Ectodermal cell (in vitro differentiated cells): ENCODE data around the gene TDRD1.

Source experiments
- H3K27ac ChIP-seq: 2 replicates; pipeline ENCODE4 v1.7.0; 2013; ENCODE audit warnings: mild to moderate bottlenecking, low read depth, low read length; ENCODE audit not compliant: insufficient read depth, poor library complexity, severe bottlenecking
- H3K27me3 ChIP-seq: 2 replicates; pipeline ENCODE4 v1.7.0; 2013; ENCODE audit warnings: mild to moderate bottlenecking, low read length; ENCODE audit not compliant: insufficient read depth, control insufficient read depth, poor library complexity, severe bottlenecking
- H3K36me3 ChIP-seq: one replicate; pipeline ENCODE4 v1.7.0; 2013; ENCODE audit warnings: low read length; ENCODE audit not compliant: control insufficient read depth, insufficient read depth
- H3K4me1 ChIP-seq: one replicate; pipeline ENCODE4 v1.7.0; 2013; ENCODE audit warnings: low read length; ENCODE audit not compliant: control insufficient read depth, insufficient read depth
- H3K4me3 ChIP-seq: 2 replicates; pipeline ENCODE4 v1.7.0; 2013; ENCODE audit warnings: low read depth, low read length, control low read depth; ENCODE audit not compliant: insufficient read depth
- H3K9me3 ChIP-seq: 2 replicates; pipeline ENCODE4 v1.7.0; 2013; ENCODE audit warnings: mild to moderate bottlenecking, low read length, moderate library complexity; ENCODE audit not compliant: control insufficient read depth
- WGBS, 2 experiments: methylation state at CpG; one replicate each; pipeline ENCODE4 v1.1.7; 2013; ENCODE audit warnings: missing lambda C conversion rate in 2 of 2; 5-methylcytosine and 5-hydroxymethylcytosine counted together

The TDRD1 gene

GRCh38 chr10:114195079-114195478 lies 15.9 kb downstream of the TDRD1 start:
- Histone ChIP-seq H3K27me3 (no peaks in the 10 kb centered on the region), H3K4me1 (no peaks in the 10 kb centered on the region), H3K36me3 (no peaks in the 10 kb centered on the region), H3K27ac (no peak overlapping the region), H3K4me3 (no peak overlapping the region), H3K9me3 (no peaks in the 10 kb centered on the region)
- WGBS, 2 experiments, result 92 to 94% methylated on average over 2 of the region's 2 CpGs

- no peak overlapping the region for H3K27ac ChIP-seq
- no peaks in the 10 kb centered on the region for H3K36me3 ChIP-seq
- WGBS, 2 experiments, result 92 to 93% methylated on average over 4 of the region's 4 CpGs
- no peaks in the 10 kb centered on the region for H3K9me3 ChIP-seq
- no peak overlapping the region for H3K4me3 ChIP-seq
- H3K4me1 ChIP-seq, result no peaks in the 10 kb centered on the region
- no peaks in the 10 kb centered on the region for H3K27me3 ChIP-seq
Observed at GRCh38 chr10:114199239-114199638, 20.1 kb downstream of the TDRD1 start.

DNA sequence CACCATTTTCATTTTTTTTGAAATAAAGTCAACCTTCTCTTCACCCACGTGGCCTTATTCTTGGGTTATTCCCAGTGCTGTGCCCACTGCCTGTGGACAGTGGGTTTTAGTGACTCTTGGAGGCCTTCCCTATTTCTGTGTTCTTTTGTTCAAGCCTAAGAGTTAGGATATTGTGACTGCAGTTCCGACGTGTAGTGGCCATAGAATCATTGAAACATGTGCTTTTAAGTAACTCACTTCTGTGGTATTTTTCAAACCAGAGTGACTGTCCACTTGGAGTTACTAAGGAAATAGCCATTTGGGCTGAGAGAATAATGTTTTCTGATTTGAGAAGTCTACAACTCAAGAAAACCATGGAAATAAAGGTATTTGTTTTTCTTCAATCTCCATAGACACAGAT lies 23.7 kb downstream of the TDRD1 start:
- no peak overlapping the region for H3K27ac ChIP-seq
- H3K27me3 ChIP-seq, result no peaks in the 10 kb centered on the region
- H3K9me3 ChIP-seq, result no peaks in the 10 kb centered on the region
- H3K4me3 ChIP-seq, result no peak overlapping the region
- WGBS, 2 experiments, result 92 to 93% methylated on average over 3 of the region's 3 CpGs
- peaks cover 2% of the 10 kb centered on the region for H3K4me1 ChIP-seq
- H3K36me3 ChIP-seq, result no peaks in the 10 kb centered on the region

- no peaks in the 10 kb centered on the region for H3K27me3 ChIP-seq
- no peak overlapping the region for H3K4me3 ChIP-seq
- WGBS, 2 experiments, result 92% methylated on average over 2 of the region's 2 CpGs
- H3K4me1 ChIP-seq, result peaks cover 11% of the 10 kb centered on the region
- H3K27ac ChIP-seq, result no peak overlapping the region
- H3K9me3 ChIP-seq, result no peaks in the 10 kb centered on the region
- no peaks in the 10 kb centered on the region for H3K36me3 ChIP-seq
Observed at GRCh38 chr10:114206902-114207301, 27.7 kb downstream of the TDRD1 start.

GRCh38 chr10:114207349-114207748 lies 28.2 kb downstream of the TDRD1 start:
- no peak overlapping the region for H3K27ac ChIP-seq
- H3K4me1 ChIP-seq, result peaks cover 11% of the 10 kb centered on the region
- H3K36me3 ChIP-seq, result no peaks in the 10 kb centered on the region
- H3K4me3 ChIP-seq, result no peak overlapping the region
- H3K9me3 ChIP-seq, result no peaks in the 10 kb centered on the region
- 94 to 97% methylated on average over 1 of the region's 1 CpG for WGBS, 2 experiments
- no peaks in the 10 kb centered on the region for H3K27me3 ChIP-seq

GRCh38 chr10:114208351-114208750 lies 29.2 kb downstream of the TDRD1 start:
- no peak overlapping the region for H3K27ac ChIP-seq
- H3K4me1 ChIP-seq, result peaks cover 11% of the 10 kb centered on the region
- no peaks in the 10 kb centered on the region for H3K27me3 ChIP-seq
- H3K4me3 ChIP-seq, result no peak overlapping the region
- H3K36me3 ChIP-seq, result no peaks in the 10 kb centered on the region
- WGBS, 2 experiments, result 56 to 67% methylated on average over 2 of the region's 2 CpGs
- no peaks in the 10 kb centered on the region for H3K9me3 ChIP-seq

DNA sequence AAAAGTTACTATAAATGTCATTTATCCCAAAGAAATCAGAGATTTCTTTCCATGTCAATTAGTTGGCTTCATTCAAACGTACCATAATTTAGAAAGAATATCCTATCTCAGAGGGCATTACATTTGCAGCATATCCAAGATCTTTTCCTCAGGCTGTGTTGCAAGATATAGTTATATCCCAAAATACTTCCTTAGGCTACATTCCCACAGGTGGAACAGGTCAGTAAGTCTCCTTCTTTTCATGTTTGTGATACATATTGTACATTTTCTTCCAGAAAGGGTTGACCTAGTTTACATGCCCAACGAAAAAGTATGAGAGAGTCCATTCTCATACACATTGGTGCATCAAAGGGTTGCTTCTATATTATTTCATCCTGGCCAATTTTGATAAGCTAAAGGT lies 33.0 kb downstream of the TDRD1 start:
- 92 to 97% methylated on average over 2 of the region's 2 CpGs for WGBS, 2 experiments
- Histone ChIP-seq H3K27me3 (no peaks in the 10 kb centered on the region), H3K27ac (no peak overlapping the region), H3K4me1 (peaks cover 11% of the 10 kb centered on the region), H3K9me3 (no peaks in the 10 kb centered on the region), H3K4me3 (no peak overlapping the region), H3K36me3 (no peaks in the 10 kb centered on the region)

DNA sequence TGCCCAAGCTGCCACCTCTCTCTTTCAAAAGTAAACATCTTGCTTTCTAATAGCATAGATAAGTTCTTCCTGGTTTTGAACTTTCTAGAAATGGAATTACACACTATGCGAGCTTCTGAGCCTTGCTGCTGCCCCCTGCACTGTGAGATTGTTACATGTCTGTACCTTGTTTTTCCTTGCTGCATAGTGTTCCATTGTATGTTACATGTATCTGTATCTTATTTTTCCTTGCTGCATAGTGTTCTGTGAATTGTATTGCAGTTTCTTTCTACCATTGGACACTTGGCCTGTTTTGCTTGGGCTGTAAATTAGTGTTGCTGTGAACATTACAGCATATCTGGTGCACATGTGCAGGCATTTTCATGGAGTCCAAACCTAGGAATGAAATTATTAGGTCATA lies 35.9 kb downstream of the TDRD1 start:
- Histone ChIP-seq H3K36me3 (no peaks in the 10 kb centered on the region), H3K4me3 (no peak overlapping the region), H3K4me1 (no peaks in the 10 kb centered on the region), H3K27ac (no peak overlapping the region), H3K9me3 (no peaks in the 10 kb centered on the region), H3K27me3 (no peaks in the 10 kb centered on the region)
- 83 to 86% methylated on average over 1 of the region's 1 CpG for WGBS, 2 experiments

DNA sequence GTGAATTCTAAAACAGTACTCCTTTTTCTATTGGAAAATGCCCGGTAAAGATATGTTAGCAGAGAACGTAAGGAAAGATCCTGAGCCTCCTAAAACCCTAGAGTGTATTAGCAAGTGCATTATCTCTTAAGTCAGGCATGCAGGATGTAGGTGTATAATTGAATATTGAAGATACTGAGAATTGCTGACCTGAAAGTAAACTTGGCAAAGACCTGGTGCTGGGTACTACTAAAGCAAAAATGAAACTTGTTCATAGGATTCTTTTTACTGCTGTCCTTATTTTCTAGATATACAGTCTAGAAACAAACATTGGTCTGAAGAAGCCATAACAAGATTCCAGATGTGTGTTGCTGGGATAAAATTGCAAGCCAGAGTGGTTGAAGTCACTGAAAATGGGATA lies 41.1 kb downstream of the TDRD1 start:
- no peak overlapping the region for H3K27ac ChIP-seq
- no peak overlapping the region for H3K4me3 ChIP-seq
- no peaks in the 10 kb centered on the region for H3K36me3 ChIP-seq
- WGBS, 2 experiments, result 84 to 96% methylated on average over 2 of the region's 2 CpGs
- H3K27me3 ChIP-seq, result no peaks in the 10 kb centered on the region
- no peaks in the 10 kb centered on the region for H3K9me3 ChIP-seq
- H3K4me1 ChIP-seq, result no peaks in the 10 kb centered on the region

DNA sequence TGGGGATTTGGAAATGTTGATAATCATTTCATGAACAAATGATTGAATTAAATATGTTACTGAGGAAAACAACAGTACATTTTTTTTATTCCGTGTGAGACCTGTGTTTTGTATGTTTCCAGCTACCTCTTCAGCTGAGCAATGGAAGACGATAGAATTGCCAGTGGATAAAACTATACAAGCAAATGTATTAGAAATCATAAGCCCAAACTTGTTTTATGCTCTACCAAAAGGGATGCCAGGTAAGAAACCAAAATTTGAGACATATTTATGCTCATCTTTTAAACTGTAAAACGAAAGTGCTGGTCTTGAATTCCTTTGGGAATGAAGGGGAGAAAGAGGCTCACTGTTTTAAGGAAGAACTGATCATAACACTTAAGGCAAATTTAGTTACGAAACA lies 42.1 kb downstream of the TDRD1 start:
- Histone ChIP-seq H3K9me3 (no peaks in the 10 kb centered on the region), H3K4me1 (no peaks in the 10 kb centered on the region), H3K4me3 (no peak overlapping the region), H3K36me3 (no peaks in the 10 kb centered on the region), H3K27ac (no peak overlapping the region), H3K27me3 (no peaks in the 10 kb centered on the region)
- 92 to 95% methylated on average over 3 to 4 of the region's 4 CpGs for WGBS, 2 experiments

- no peaks in the 10 kb centered on the region for H3K27me3 ChIP-seq
- H3K36me3 ChIP-seq, result no peaks in the 10 kb centered on the region
- H3K4me1 ChIP-seq, result no peaks in the 10 kb centered on the region
- H3K27ac ChIP-seq, result no peak overlapping the region
- no peaks in the 10 kb centered on the region for H3K9me3 ChIP-seq
- WGBS, 2 experiments, result 80 to 91% methylated on average over 4 of the region's 4 CpGs
- no peak overlapping the region for H3K4me3 ChIP-seq
Observed at GRCh38 chr10:114223066-114223465, 43.9 kb downstream of the TDRD1 start.
